ENCODE measurements around the gene ELAC1.

- TF ChIP-seq CTCF (IDR thresholded peaks at IDR 0.05) (no peak), GATA3 (IDR thresholded peaks at IDR 0.05; ENCODE audit: borderline replicate concordance) (no peak), POLR2A (IDR thresholded peaks at IDR 0.05; ENCODE audit: low read length) (no peak)
These were observed 5.7 kb downstream of the ELAC1 start for GRCh38 chr18:50973367-50974126.

Data from A549 (cell line).